GM23338 (cell line): ENCODE measurements around the gene TMEM120B.

Source experiments
- CREB1 ChIP-seq: fragments of 250-450 bp; sonication (Bioruptor Pico); IDR thresholded peaks from 2 replicates; pipeline ENCODE4 v1.5.0; 2020; ENCODE audit warnings: low read depth, mild to moderate bottlenecking, moderate library complexity
- EZH2 ChIP-seq: fragments of 200-600 bp; sonication (generic); IDR thresholded peaks from one replicate; pipeline ENCODE4 v1.8.0; 2017; ENCODE audit warnings: antibody characterized with exemption, mild to moderate bottlenecking, low read depth; ENCODE audit not compliant: unreplicated experiment
- EZH2phosphoT487 ChIP-seq: fragments of 200-600 bp; sonication (generic); IDR thresholded peaks from one replicate; pipeline ENCODE4 v1.8.1; 2018; ENCODE audit warnings: antibody characterized with exemption; ENCODE audit not compliant: unreplicated experiment
- JUNB ChIP-seq: IDR thresholded peaks from one replicate; pipeline ENCODE4 v1.6.1; 2016; ENCODE audit warnings: antibody characterized with exemption; ENCODE audit not compliant: unreplicated experiment
- POLR2AphosphoS5 ChIP-seq: IDR thresholded peaks from 2 replicates; pipeline ENCODE4 v1.6.1; 2016; ENCODE audit warnings: antibody characterized with exemption, low read depth
- ZNF331 ChIP-seq: fragments of 250-450 bp; sonication (Bioruptor Pico); IDR thresholded peaks from 2 replicates; pipeline ENCODE4 v1.5.0; 2020; ENCODE audit warnings: low read depth, mild to moderate bottlenecking, moderate library complexity
- TF ChIP-seq, protein P1 (sequence below), 2 experiments: fragments of 200-600 bp in 1 of 2; sonication (generic) in 1 of 2; conservative IDR thresholded peaks; 2 replicates each; pipeline versions ENCODE4 v1.5.1 to v1.6.1; 2016 to 2017; ENCODE audit warnings: antibody characterized with exemption in 2 of 2, low read depth in 2 of 2, mild to moderate bottlenecking in 2 of 2, moderate library complexity in 1 of 2
- TF ChIP-seq, protein P2 (sequence below): IDR thresholded peaks from 2 replicates; pipeline ENCODE4 v1.6.1; 2016; ENCODE audit warnings: antibody characterized with exemption
- TF ChIP-seq, protein P3 (sequence below): IDR thresholded peaks from one replicate; pipeline ENCODE4 v1.6.1; 2018; ENCODE audit warnings: antibody characterized with exemption; ENCODE audit not compliant: unreplicated experiment

DNA sequence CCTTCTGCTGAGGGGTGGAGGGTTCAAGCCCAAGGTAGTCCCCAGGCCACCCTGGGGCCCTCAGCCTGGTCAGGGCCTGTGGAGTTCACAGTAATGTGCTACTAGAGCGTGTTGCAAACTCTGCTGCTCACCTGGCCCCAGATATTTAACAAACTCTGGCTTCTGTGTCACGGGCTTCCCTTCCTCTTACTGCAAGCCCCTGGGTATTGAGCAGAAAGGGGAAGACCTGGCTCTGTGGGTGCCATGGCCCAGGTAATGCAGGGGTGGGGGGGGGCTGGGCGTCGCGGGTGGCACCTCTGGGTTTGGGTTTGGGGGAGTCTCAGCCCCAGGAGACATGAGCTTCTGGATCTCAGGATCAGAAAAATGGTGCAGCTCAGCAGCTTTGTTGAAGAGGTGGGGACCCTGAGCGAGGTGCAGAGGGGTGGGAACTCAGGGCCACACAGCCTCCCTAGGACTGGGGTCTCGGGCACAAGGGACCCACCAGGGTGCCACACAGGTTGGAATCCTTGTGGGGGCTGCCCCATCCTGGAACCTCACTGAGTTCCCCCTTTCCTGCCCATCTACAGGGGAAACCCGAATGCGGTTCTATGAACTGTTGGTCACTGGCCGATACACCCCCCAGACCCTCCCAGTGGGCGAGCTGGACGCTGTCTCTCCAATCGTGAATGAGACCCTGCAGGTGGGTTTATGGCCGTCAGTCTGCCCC is 95.2 kb downstream of the TMEM120B start:
- TF ChIP-seq, protein P1, sequence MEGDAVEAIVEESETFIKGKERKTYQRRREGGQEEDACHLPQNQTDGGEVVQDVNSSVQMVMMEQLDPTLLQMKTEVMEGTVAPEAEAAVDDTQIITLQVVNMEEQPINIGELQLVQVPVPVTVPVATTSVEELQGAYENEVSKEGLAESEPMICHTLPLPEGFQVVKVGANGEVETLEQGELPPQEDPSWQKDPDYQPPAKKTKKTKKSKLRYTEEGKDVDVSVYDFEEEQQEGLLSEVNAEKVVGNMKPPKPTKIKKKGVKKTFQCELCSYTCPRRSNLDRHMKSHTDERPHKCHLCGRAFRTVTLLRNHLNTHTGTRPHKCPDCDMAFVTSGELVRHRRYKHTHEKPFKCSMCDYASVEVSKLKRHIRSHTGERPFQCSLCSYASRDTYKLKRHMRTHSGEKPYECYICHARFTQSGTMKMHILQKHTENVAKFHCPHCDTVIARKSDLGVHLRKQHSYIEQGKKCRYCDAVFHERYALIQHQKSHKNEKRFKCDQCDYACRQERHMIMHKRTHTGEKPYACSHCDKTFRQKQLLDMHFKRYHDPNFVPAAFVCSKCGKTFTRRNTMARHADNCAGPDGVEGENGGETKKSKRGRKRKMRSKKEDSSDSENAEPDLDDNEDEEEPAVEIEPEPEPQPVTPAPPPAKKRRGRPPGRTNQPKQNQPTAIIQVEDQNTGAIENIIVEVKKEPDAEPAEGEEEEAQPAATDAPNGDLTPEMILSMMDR (conservative IDR thresholded peaks at IDR 0.05; ENCODE audit: low read depth in 2 of 2): no peak
- TF ChIP-seq EZH2phosphoT487 (no peak), POLR2AphosphoS5 (no peak), CREB1 (no peak), EZH2 (no peak), JUNB (no peak), ZNF331 (CRISPR knock-in tag) (no peak)
- TF ChIP-seq, protein P2, sequence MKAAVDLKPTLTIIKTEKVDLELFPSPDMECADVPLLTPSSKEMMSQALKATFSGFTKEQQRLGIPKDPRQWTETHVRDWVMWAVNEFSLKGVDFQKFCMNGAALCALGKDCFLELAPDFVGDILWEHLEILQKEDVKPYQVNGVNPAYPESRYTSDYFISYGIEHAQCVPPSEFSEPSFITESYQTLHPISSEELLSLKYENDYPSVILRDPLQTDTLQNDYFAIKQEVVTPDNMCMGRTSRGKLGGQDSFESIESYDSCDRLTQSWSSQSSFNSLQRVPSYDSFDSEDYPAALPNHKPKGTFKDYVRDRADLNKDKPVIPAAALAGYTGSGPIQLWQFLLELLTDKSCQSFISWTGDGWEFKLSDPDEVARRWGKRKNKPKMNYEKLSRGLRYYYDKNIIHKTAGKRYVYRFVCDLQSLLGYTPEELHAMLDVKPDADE: no peak
- TF ChIP-seq, protein P3, sequence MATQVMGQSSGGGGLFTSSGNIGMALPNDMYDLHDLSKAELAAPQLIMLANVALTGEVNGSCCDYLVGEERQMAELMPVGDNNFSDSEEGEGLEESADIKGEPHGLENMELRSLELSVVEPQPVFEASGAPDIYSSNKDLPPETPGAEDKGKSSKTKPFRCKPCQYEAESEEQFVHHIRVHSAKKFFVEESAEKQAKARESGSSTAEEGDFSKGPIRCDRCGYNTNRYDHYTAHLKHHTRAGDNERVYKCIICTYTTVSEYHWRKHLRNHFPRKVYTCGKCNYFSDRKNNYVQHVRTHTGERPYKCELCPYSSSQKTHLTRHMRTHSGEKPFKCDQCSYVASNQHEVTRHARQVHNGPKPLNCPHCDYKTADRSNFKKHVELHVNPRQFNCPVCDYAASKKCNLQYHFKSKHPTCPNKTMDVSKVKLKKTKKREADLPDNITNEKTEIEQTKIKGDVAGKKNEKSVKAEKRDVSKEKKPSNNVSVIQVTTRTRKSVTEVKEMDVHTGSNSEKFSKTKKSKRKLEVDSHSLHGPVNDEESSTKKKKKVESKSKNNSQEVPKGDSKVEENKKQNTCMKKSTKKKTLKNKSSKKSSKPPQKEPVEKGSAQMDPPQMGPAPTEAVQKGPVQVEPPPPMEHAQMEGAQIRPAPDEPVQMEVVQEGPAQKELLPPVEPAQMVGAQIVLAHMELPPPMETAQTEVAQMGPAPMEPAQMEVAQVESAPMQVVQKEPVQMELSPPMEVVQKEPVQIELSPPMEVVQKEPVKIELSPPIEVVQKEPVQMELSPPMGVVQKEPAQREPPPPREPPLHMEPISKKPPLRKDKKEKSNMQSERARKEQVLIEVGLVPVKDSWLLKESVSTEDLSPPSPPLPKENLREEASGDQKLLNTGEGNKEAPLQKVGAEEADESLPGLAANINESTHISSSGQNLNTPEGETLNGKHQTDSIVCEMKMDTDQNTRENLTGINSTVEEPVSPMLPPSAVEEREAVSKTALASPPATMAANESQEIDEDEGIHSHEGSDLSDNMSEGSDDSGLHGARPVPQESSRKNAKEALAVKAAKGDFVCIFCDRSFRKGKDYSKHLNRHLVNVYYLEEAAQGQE: no peak
